Bronchial epithelial cell (primary cell): ENCODE results near the gene CALY. TPM values are rescaled to one million over a fixed set of nuclear protein-coding genes. Genes with fewer than 3 reads are reported as not detected.
"Not testable (repeated sequence)": the region's sequence is repeated elsewhere in the genome, so short reads cannot be mapped to it uniquely, and the experiment has no call there.

Experiments
- DNase-seq: peaks from one replicate; pipeline ENCODE4 v3.0.0-alpha.2; 2010; ENCODE audit warnings: low read depth
- FAIRE-seq: peaks from 2 replicates; lab custom pipeline; 2011; peaks lifted over from hg19 to GRCh38; lab: Jason Lieb, UNC
- H3K27me3 ChIP-seq: 2 replicates; pipeline ENCODE4 v1.5.1; 2011; ENCODE audit warnings: low read length; ENCODE audit not compliant: control insufficient read depth, insufficient read depth
- H3K36me3 ChIP-seq: 2 replicates; pipeline ENCODE4 v1.5.1; 2011; ENCODE audit warnings: low read length; ENCODE audit not compliant: control insufficient read depth, insufficient read depth
- H3K4me3 ChIP-seq: 2 replicates; pipeline ENCODE4 v1.5.1; 2011; ENCODE audit warnings: mild to moderate bottlenecking, low read depth, low read length, control low read depth
- CTCF ChIP-seq: IDR thresholded peaks from 2 replicates; pipeline ENCODE4 v1.5.1; 2011; ENCODE audit warnings: mild to moderate bottlenecking, moderate library complexity, low read length, control low read depth, inconsistent platforms; ENCODE audit not compliant: insufficient read depth, severe bottlenecking
- total RNA-seq: library from RNA; depleted of rRNA; stranded (reverse); fragments of >200 nt; gene quantifications from 2 replicates; pipeline ENCODE4 v1.2.1, GENCODE V29; 2014

The CALY gene
- total RNA-seq, 1 donor from 2014 or later, result not detected

- FAIRE-seq (no peak), DNase-seq (no peak)
- peak overlapping the region; percentile 44 for H3K4me3 ChIP-seq
- H3K27me3 ChIP-seq, result no peaks in the 10 kb centered on the region
- no peak for TF ChIP-seq CTCF
- peaks cover 1% of the 10 kb centered on the region for H3K36me3 ChIP-seq
Measured at GRCh38 chr10:133379801-133380666, 43.3 kb upstream of the CALY start.

- Histone ChIP-seq H3K4me3 (peak within 1 kb of the TSS; percentile 68), H3K27me3 (no peaks in the 10 kb centered on the region), H3K36me3 (peaks cover 1% of the 10 kb centered on the region)
- TF ChIP-seq CTCF, result no peak
- DNase-seq (peak; percentile 55), FAIRE-seq (no peak)
Measured at GRCh38 chr10:133379152-133379800, 42.6 kb upstream of the CALY start, which contains the start of gene PAOX. Gene PAOX, plus strand, starts transcription at chr10:133379262. Its CDS starts 55 bp downstream, at chr10:133379317.

- Histone ChIP-seq H3K27me3 (no peaks in the 10 kb centered on the region), H3K4me3 (peak overlapping the region; percentile 68), H3K36me3 (no peaks in the 10 kb centered on the region)
- peak; percentile 15 for DNase-seq
- no peak for FAIRE-seq
- TF ChIP-seq CTCF, result no peak
Measured at GRCh38 chr10:133378251-133379096, 41.8 kb upstream of the CALY start.

- FAIRE-seq (no peak), DNase-seq (no peak)
- no peaks in the 10 kb centered on the region for H3K36me3 ChIP-seq
- no peak for TF ChIP-seq CTCF
- no peaks in the 10 kb centered on the region for H3K27me3 ChIP-seq
- H3K4me3 ChIP-seq, result peak overlapping the region; percentile 68
Measured at GRCh38 chr10:133377818-133378250, 41.1 kb upstream of the CALY start.

- no peak for FAIRE-seq
Measured at GRCh38 chr10:133377025-133377817, 40.5 kb upstream of the CALY start.

GRCh38 chr10:133376183-133376582 is 39.5 kb upstream of the CALY start:
- H3K36me3 ChIP-seq, FAIRE-seq, DNase-seq, H3K4me3 ChIP-seq, H3K27me3 ChIP-seq: not testable (repeated sequence)

More at GRCh38 chr10:133377025-133377817, 40.5 kb upstream of the CALY start:
- Histone ChIP-seq H3K36me3 (no peaks in the 10 kb centered on the region), H3K4me3 (no peak overlapping the region), H3K27me3 (no peaks in the 10 kb centered on the region)
- no peak for TF ChIP-seq CTCF
- no peak for DNase-seq
